B cell (primary cell): ENCODE measurements around the gene SAMD1.

ENCODE experiments used
- EZH2 ChIP-seq: IDR thresholded peaks from 2 replicates; pipeline ENCODE4 v1.6.1; 2012; ENCODE audit warnings: borderline replicate concordance, low read depth, mild to moderate bottlenecking, moderate library complexity, low read length; ENCODE audit not compliant: insufficient read depth, poor library complexity, severe bottlenecking
- TF ChIP-seq, protein P1 (sequence below): fragments of 200-600 bp; IDR thresholded peaks from one replicate; pipeline ENCODE4 v1.8.0; 2022; ENCODE audit warnings: antibody characterized with exemption, mild to moderate bottlenecking

DNA sequence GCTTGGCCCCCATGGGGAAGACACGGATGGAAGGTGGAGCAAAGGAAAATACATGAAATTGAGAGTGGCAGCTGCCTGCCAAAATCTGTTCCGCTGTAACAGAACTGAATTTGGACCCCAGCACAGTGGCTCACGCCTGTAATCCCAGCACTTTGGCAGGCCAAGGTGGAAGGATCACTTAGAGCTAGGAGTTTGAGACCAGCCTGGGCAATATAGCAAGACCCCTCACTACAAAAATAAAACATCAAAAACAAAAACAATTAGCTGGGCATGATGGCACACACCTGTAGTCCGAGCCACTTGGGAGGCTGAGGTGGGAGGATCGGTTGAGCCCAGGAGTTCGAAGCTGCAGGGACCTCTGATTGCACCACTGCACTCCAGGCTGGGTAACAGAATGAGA, 38.1 kb downstream of the SAMD1 start:
- TF ChIP-seq, protein P1, sequence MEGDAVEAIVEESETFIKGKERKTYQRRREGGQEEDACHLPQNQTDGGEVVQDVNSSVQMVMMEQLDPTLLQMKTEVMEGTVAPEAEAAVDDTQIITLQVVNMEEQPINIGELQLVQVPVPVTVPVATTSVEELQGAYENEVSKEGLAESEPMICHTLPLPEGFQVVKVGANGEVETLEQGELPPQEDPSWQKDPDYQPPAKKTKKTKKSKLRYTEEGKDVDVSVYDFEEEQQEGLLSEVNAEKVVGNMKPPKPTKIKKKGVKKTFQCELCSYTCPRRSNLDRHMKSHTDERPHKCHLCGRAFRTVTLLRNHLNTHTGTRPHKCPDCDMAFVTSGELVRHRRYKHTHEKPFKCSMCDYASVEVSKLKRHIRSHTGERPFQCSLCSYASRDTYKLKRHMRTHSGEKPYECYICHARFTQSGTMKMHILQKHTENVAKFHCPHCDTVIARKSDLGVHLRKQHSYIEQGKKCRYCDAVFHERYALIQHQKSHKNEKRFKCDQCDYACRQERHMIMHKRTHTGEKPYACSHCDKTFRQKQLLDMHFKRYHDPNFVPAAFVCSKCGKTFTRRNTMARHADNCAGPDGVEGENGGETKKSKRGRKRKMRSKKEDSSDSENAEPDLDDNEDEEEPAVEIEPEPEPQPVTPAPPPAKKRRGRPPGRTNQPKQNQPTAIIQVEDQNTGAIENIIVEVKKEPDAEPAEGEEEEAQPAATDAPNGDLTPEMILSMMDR, result no peak
- TF ChIP-seq EZH2, result no peak
